GM19193 (cell line): ENCODE results near the gene ZSWIM5.

ENCODE experiments used
- POLR2A ChIP-seq: IDR thresholded peaks from 4 replicates; pipeline ENCODE4 v1.6.1; 2011; ENCODE audit not compliant: insufficient read depth, insufficient read length; ENCODE audit errors: extremely low read depth

The ZSWIM5 gene

GRCh38 chr1:45001011-45001481 is 205.4 kb downstream of the ZSWIM5 start:
- TF ChIP-seq POLR2A: no peak

DNA sequence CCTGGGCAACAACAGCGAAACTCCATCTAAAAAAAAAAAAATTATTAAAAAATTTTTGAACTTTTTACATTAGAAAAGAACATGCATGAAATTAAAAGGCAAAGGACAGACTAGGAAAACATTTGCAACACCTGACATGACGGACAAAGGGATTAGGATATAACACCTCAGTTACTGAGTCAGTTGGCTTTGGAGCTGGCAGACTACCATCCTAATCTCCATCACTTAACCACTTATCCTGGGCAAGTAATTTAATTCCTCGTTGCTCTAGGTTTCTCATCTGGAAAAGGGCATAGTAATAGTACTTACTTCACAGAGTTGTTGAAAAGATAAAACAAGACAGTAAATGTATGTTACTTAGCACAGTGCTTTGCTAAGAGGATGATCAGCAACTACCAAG is 207.2 kb downstream of the ZSWIM5 start:
- no peak for TF ChIP-seq POLR2A

DNA sequence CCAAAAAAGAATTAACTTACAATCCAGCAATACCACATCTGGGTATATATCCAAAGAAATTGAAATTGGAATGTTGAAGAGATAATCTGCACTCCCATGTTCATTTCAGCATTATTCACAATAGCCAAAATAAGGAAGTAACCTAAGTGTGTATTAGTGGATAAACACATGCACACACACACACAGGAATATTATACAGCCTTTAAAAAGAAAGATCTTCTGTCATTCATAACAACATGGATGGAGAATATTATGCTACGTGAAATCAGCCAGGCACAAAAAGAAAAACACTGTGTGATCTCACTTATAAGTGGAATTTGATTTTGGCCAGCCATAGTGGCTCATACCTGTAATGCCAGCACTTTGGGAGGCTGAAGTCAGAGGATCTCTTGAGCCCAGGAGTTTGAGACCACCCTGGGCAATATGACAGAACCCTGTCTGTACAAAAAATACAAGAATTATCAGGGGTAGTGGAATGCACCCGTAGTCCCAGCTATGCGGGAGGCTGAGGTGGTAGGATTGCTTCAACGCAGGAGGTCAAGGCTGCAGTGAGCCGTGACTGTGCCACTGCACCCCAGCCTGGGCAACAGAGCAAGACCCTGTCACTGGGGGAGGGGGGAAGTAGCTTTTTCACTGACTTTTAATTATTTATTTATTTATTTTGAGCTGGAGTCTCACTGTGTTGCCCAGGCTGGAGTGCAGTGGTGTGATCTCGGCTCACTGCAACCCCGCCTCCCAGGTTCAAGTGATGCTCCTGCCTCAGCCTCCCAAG is 210.8 kb downstream of the ZSWIM5 start:
- TF ChIP-seq POLR2A: no peak

- TF ChIP-seq POLR2A: no peak
These were observed 212.0 kb downstream of the ZSWIM5 start for GRCh38 chr1:44994309-44994898.

GRCh38 chr1:44988531-44989156 is 217.8 kb downstream of the ZSWIM5 start:
- TF ChIP-seq POLR2A: no peak

- no peak for TF ChIP-seq POLR2A
These were observed 220.6 kb downstream of the ZSWIM5 start for GRCh38 chr1:44985747-44986359.

DNA sequence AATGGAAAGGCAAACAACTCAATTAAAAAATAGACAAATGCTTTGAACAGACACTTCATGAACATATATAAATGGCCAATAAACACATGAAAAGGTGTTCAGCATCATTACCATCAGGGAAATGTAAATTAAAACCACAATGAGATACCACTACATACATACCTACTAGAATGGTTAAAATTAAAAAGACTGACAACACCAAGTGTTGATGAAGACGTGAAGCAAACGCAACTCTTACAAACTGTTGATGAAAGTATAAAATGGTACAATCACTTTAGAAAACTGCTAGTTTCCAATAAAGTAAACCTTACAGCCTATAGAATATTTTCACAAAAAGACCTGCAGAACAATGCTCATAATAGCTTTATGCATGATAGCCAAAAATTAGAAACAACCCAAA is 230.2 kb downstream of the ZSWIM5 start:
- TF ChIP-seq POLR2A: no peak

DNA sequence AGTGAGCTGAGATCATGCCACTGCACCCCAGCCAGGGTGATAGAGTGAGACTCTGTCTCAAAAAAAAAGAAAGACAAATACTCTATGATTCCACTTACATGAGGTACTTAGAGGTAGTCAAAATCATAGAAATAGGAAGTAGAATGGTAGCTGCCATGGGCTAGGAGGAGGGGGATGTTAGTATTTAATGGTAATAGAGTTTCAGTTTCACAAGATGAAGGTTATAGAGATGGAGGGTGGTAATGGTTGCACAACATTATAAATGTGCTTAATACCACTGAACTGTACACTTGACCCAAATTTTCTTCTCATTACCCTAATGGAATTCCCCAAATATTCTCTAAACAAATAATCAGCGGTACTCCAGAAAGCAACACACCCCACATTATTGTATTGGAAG is 232.8 kb downstream of the ZSWIM5 start:
- TF ChIP-seq POLR2A: no peak

DNA sequence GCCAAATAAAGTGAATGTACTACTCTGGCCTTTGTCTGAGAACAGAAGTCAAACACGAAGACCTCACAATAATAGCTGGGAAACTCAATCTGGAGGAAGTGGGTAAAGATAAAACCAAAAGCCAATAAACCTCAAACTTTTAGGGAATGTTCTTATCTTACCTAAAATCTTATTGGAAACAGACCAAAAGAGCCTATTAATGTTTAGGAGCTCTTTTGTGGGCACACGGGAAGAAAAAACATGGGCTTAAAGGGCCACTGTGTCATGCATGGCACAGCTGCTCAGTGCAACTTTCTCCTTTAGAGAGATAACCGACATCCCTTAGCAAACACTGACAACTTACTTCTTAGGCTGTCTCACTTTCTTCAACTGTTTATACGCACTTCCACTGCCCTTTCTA is 236.1 kb downstream of the ZSWIM5 start:
- TF ChIP-seq POLR2A: no peak
